ENCODE results near the gene TWIST2.

Gene TWIST2

GRCh38 chr2:238924796-238925195 is 76.9 kb downstream of the TWIST2 start:
- no peak for DNase-seq

GRCh38 chr2:238925281-238925680 is 77.4 kb downstream of the TWIST2 start:
- no peak for DNase-seq

DNA sequence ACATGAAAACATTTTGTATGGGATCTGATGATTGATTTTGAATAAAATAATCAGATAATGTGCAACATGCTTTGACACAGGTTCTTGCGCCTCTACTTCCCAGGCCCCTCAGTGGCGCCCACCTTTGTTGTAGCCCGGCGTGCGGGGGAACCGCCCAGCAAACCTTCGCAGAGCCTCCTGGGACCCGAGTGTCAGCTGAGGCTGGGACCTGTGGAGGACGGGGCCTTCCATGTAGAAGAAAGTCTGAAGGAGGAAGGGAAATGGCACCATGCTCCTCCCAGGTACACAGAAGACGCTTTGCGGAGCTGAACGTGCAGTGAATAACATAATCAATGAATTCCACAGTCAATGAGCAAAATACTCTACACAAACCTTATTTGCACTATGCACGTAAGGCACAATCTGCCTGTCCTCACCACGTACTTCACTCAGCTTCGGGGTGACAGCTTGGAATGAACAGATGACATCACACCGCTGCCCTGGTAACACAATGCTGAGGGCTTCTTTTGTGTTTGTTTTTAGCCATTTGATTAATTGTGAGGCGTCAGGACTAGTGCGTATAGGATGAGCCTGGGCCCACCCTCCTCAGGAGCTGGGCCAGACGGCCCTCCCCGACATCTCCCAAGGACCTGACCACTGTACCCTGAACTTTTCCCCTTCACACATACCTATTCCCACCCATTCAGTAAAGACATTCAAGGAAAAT is 78.1 kb downstream of the TWIST2 start:
- no peak for DNase-seq

DNA sequence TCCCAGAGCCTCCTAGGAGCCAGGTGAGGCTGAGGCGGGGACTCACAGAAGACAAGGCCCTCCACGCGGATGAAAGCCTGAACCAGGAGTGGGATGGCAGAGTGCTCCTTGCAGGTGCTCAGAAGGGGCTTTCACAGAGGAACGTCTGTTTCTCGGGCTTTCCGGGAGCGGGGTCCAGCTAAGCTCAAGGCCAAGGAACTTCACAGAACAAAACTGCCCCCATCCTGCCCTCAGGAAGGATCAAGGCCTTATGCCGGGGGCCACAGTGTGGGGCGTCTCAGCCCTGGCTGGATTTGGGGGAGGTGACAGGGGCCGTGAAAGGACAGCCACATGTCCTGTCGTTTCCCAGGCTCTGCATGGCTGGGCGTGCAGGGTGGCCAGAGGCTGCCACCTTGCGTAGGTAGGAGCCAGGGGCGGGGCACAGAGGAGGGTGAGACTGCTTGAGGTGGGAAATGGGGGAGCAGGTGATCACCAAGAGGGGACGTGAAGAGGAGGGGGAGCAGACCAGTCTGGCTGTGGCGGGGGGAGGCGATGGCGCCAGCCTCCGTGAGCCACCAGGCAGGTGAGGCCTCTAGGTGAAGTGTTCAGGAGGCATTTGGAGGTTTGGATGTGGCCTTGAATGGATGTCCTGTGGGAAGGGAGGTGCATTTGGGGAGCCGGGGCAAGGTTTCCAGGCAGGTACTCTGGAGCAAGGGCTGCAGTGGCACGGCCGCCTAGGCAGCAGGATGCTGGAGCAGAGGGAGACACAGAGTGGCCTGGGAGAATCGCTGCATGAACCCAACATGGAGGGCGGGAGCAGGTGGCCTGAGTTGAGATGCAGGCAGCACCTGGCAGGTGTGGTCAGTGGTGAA is 79.1 kb downstream of the TWIST2 start:
- DNase-seq: no peak

DNA sequence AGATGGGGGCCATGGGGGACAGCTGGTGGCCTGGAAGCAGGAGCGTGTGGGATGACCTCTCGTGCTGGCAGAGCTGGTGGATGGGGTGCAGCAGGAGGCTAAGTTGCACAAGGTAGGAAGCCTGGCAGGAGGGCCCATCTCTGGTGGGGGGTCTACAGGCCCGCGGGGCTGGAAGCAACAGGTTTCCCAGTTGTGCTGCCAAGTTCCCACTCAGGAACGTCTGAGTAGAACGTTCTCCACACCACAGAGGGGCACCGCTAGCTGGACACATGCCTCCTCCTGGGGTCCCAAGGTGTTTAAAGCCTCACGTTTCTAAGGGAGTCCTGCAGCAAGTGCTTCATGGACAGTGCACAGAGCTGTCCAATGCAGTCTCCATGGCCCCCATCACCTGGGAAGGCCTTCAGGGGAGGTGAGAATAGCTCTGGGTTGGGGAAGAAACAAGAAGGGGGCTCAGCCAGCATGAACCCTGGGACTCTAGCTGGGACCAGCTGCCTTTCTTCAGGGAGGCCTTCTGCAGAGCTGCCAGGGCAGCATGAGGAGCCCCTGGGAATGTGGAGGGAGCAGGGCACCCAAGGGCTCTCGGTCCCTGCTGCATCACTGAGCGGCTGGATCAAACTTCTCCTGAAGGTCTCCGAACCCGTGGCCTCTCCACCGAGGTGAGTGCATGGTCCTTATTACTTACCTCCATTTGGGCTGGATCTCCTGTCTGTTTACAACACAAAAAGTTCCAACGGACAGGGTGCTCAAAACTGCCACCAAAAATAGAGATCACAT is 80.0 kb downstream of the TWIST2 start:
- no peak for DNase-seq

DNA sequence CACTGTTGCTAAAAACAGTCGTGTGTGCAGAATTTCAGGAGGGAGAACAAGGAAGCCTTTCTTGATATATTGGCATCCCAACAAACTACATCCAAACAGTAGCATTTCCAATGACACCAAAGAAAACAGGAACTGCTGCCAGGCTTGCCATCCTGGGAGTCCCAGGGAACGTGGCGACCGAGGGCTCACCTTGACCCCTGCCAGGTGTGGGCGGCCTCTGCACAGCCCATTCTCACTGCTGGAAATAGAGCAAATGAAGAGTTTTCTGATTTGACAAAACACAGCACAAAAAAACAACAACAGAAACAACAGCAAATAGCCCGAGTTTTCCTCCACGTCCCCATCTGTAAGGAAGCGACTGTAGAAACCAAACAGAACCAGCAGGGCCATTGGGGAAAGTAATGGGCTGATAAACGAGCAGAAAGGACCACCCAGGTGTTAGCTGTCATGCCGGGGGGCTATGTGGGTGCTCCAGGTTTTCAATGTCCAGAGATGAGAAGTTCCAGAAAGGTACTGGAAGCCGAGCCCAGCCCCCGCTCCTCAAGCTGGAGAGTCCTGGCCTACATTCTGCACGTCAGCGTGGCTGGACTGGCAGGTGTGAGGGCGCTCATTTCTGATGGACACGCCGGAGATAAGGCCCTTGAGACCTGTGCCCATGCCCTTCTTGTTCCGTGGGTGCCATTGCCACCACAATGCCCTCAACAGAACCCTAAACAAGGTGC is 80.8 kb downstream of the TWIST2 start:
- DNase-seq: no peak

GRCh38 chr2:238929242-238930081 is 81.6 kb downstream of the TWIST2 start:
- no peak for DNase-seq

DNA sequence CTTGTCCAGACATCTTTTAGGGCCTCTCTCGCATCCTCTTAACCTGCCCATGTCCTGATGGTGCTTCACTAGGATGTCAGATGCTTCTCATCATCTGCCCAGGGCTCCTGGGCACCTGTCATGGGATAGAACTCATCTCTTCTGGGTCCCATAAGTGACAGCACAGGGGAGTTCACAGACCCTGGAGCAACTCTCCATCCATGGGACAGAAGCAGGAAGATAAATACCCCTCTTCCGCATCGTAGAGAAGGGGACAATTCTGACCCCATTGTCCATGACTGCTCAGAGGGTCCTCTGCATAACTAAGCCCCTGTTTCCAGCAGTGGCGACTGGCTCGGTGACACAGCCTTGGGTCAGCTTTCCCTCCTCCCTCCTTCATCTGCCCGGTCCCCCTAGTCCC is 82.3 kb downstream of the TWIST2 start:
- DNase-seq: no peak

GRCh38 chr2:238936162-238937052 is 88.5 kb downstream of the TWIST2 start:
- DNase-seq: no peak

DNA sequence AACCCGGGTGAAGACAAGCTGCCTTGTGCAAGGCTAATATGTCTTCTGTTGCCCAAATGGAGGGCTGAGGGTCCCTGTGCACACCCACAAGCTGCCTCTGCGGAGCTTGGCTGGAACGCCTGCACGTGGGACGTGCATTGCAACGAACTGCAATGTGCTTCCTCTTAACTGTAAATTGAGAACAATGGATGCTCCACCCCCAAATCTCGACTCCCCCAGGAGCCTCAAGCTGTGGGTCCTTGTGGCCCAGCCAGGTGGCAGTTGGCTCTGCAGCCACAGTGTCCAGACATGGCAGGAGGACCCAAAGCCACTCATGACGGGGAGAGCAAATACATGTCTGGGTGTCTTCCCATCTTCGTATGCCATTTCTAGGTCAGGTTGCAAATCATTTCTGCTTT is 90.1 kb downstream of the TWIST2 start:
- DNase-seq: no peak

DNA sequence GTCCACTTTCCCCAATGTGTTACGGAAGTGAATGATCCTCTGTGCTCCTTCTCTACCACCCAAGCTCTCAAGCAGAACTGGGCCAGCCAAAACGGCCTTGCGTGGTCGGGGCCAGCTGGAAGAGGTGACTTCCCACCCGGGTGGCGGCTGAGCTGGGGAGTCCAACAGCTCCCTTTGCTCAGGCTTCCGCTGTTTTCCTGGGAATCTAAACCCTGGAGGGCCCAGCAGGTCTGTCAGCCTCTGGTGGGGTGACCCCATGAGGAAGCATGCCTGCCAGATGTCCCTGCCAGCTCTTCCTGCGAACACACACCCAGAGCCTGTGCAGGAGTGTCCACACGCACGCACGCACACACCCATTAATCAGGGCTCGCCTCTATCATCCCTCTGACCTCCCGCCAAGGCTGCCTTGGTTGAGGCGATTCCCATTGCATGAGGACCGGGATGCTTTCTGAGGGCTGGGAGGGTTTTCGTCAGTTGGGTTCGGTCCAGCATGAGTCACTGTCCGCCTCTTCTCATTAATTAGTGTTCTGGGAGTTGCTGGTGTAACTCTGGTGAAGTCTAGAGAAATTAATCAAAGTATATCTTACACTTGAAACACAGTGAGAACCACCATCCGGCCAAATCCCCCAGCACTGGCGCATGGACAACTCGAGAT is 90.6 kb downstream of the TWIST2 start:
- DNase-seq: no peak

GRCh38 chr2:238939074-238939473 is 91.2 kb downstream of the TWIST2 start:
- no peak for DNase-seq

GRCh38 chr2:238939521-238940403 is 91.9 kb downstream of the TWIST2 start:
- DNase-seq: no peak

DNA sequence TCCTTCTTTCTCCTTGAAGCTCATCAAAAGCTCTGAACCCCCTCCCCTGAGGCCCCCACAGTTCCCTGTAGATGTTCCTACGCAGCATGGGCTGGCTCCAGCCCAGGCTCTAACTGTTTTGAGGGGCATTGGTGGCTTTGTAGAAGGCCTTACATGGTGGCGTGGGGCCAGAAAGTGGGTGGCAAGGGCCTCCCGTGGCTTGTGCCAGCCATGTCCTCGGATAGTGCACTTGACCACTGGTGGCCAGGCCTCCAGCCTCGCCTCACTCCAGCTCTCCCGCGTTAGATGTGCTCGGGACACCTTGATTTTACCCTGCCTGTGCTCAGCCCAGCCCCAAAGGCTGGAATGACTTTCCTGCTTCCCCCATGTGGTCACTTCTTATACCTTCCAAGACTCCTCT is 92.9 kb downstream of the TWIST2 start:
- no peak for DNase-seq

DNA sequence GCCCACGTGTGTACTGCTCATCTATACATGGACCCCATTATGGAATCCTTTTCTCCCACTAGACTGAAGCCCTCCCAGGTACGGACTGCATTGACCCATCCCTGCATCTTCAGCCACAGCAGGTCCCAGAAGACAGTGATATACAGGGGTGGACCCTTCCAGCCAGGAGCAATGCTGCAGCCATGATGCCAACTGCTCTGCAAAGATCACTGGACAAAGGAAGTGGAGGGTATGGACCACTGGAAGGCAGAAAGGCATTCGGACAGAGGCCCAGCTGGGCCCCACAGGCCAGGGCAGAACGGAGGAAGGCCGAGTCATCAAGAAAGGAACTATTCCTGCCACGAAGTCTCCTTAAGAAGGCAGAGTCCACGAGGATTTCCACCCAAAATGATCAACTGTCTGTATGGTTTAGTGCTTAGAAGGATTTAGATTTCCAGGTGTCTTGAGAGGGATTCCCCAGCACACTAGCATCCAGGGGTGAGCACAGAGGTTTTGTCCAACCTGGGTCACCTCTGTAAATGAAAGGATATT is 93.4 kb downstream of the TWIST2 start:
- DNase-seq: no peak

- DNase-seq: no peak
These were observed 94.3 kb downstream of the TWIST2 start for GRCh38 chr2:238942080-238942725.

DNA sequence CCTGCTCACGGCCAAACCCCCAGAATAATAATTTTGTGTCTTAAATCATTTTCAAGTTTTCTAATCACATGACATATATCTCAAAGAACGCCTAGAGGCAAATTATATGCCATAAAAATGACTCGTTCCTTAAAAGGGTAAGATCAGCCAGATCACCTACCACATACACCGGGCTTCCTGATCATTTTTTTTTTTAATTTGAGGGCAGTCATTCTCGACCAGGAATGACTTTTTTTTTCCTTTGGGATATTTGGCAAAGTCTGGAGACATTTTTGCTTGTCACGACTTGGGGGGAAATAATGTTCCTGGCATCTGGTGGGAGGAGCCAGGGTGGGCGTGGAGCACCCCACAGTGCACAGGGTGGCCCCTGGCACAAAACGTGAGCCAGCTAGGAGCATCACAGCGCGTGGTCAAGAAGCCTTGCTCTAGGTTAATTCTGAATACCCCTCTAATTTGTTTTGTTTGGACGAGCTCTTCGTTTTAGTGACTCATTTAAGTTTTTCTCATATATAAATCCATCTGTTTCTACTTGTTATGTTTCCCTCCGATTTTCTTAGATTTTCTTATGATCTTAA is 94.9 kb downstream of the TWIST2 start:
- DNase-seq: no peak
